Endothelial cell (in vitro differentiated cells): ENCODE data around the gene EXOC3L4. TPM values are rescaled to one million over a fixed set of nuclear protein-coding genes. Genes with fewer than 3 reads are reported as not detected.
"Not testable (repeated sequence)": the region's sequence is repeated elsewhere in the genome, so short reads cannot be mapped to it uniquely, and the experiment has no call there.

ENCODE experiments used
- DNase-seq: peaks from one replicate; pipeline ENCODE4 v3.0.0; 2021; ENCODE audit warnings: low spot score
- H3K27ac Mint-ChIP-seq: one replicate; pipeline ENCODE4 v1.8.0; 2021; ENCODE audit warnings: mixed read lengths, inconsistent platforms; ENCODE audit not compliant: unreplicated experiment
- H3K27me3 Mint-ChIP-seq: one replicate; pipeline ENCODE4 v1.8.0; 2021; ENCODE audit warnings: mild to moderate bottlenecking, moderate library complexity, mixed read lengths, inconsistent platforms; ENCODE audit not compliant: unreplicated experiment
- H3K36me3 Mint-ChIP-seq: one replicate; pipeline ENCODE4 v1.8.0; 2021; ENCODE audit warnings: mild to moderate bottlenecking, low read depth, mixed read lengths, inconsistent platforms; ENCODE audit not compliant: unreplicated experiment
- H3K4me1 Mint-ChIP-seq: one replicate; pipeline ENCODE4 v1.8.0; 2021; ENCODE audit warnings: mild to moderate bottlenecking, mixed read lengths, inconsistent platforms; ENCODE audit not compliant: unreplicated experiment
- H3K4me3 Mint-ChIP-seq: one replicate; pipeline ENCODE4 v1.8.0; 2021; ENCODE audit warnings: mild to moderate bottlenecking, mixed read lengths, inconsistent platforms; ENCODE audit not compliant: unreplicated experiment
- H3K9me3 Mint-ChIP-seq: one replicate; pipeline ENCODE4 v1.8.0; 2021; ENCODE audit warnings: mixed read lengths, inconsistent platforms; ENCODE audit not compliant: unreplicated experiment
- CTCF ChIP-seq: fragments of 200-600 bp; sonication (generic); IDR thresholded peaks from one replicate; pipeline ENCODE4 v1.5.0; 2021; ENCODE audit warnings: antibody characterized with exemption; ENCODE audit not compliant: unreplicated experiment
- total RNA-seq: library from RNA; stranded (reverse); fragmentation: NEBNext Ultra II Directional; extraction: Animal tissue kit (Norgen Biotek cat#: 25700); gene quantifications from one replicate; pipeline ENCODE4 v1.2.1, GENCODE V29; 2021; ENCODE audit not compliant: unreplicated experiment

Gene EXOC3L4
- total RNA-seq, 1 donor from 2014 or later: not detected

- Mint-ChIP-seq H3K27me3 (peaks cover 2% of the 10 kb centered on the region), H3K9me3 (no peaks in the 10 kb centered on the region), H3K36me3 (no peaks in the 10 kb centered on the region), H3K27ac (no peak overlapping the region), H3K4me1 (no peaks in the 10 kb centered on the region), H3K4me3 (no peak overlapping the region)
- DNase-seq: no peak
- no peak for TF ChIP-seq CTCF
Observed at GRCh38 chr14:103149351-103150237, 55.1 kb downstream of the EXOC3L4 start.

GRCh38 chr14:103151270-103151945 is 56.9 kb downstream of the EXOC3L4 start:
- peaks cover 2% of the 10 kb centered on the region for H3K27me3 Mint-ChIP-seq
- H3K4me3 Mint-ChIP-seq: no peak overlapping the region
- H3K4me1 Mint-ChIP-seq: no peaks in the 10 kb centered on the region
- TF ChIP-seq CTCF: no peak
- H3K36me3 Mint-ChIP-seq: no peaks in the 10 kb centered on the region
- DNase-seq: no peak
- no peaks in the 10 kb centered on the region for H3K9me3 Mint-ChIP-seq
- no peak overlapping the region for H3K27ac Mint-ChIP-seq

- H3K4me3 Mint-ChIP-seq: no peak overlapping the region
- H3K4me1 Mint-ChIP-seq: no peaks in the 10 kb centered on the region
- H3K27ac Mint-ChIP-seq: no peak overlapping the region
- H3K9me3 Mint-ChIP-seq: no peaks in the 10 kb centered on the region
- no peak for DNase-seq
- H3K27me3 Mint-ChIP-seq: peaks cover 2% of the 10 kb centered on the region
- no peak for TF ChIP-seq CTCF
- H3K36me3 Mint-ChIP-seq: no peaks in the 10 kb centered on the region
Observed at GRCh38 chr14:103155010-103155409, 60.5 kb downstream of the EXOC3L4 start.

- H3K9me3 Mint-ChIP-seq, H3K4me3 Mint-ChIP-seq, H3K4me1 Mint-ChIP-seq, H3K27me3 Mint-ChIP-seq, H3K27ac Mint-ChIP-seq, H3K36me3 Mint-ChIP-seq, DNase-seq: not testable (repeated sequence)
Observed at GRCh38 chr14:103155416-103155815, 60.9 kb downstream of the EXOC3L4 start.

GRCh38 chr14:103155826-103156394 is 61.4 kb downstream of the EXOC3L4 start:
- Mint-ChIP-seq H3K27me3 (peaks cover 4% of the 10 kb centered on the region), H3K9me3 (no peaks in the 10 kb centered on the region), H3K4me1 (no peaks in the 10 kb centered on the region), H3K4me3 (no peak overlapping the region), H3K27ac (no peak overlapping the region), H3K36me3 (no peaks in the 10 kb centered on the region)
- no peak for TF ChIP-seq CTCF
- DNase-seq: no peak
